Measurements from ENCODE around the gene ADRM1. TPM values are rescaled to one million over a fixed set of nuclear protein-coding genes. Genes with fewer than 3 reads are reported as not detected.

ADRM1 gene
- total RNA-seq, 2 experiments from 2014 or later: 136 to 139 TPM

- Mint-ChIP-seq H3K27ac (no peak overlapping the region), H3K4me1 (no peaks in the 10 kb centered on the region), H3K9me3 (no peaks in the 10 kb centered on the region), H3K4me3 (no peak overlapping the region), H3K36me3 (no peaks in the 10 kb centered on the region), H3K27me3 (peaks cover 7% of the 10 kb centered on the region)
- DNase-seq: no peak
These were observed 40.1 kb downstream of the ADRM1 start for GRCh38 chr20:62342910-62343309.

DNA sequence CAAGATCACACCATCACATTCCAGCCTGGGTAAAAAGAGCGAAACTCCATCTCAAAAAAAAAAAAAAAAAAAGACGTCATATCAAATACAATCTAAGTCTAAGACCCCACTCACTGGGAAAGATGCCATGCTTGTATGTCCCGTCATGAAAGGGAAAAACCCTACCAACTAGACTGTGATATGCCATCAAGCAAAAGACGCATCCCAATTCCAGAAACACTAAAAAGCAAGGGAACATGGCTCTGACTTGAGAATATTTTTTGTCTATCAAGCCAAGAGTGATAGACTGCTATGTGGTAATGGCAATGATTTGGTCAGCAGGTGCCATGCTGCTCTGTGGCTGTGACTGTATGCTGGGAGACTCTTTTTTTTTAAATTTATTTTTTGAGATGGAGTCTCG is 41.3 kb downstream of the ADRM1 start:
- H3K36me3 Mint-ChIP-seq: no peaks in the 10 kb centered on the region
- H3K4me1 Mint-ChIP-seq: no peaks in the 10 kb centered on the region
- H3K27ac Mint-ChIP-seq: no peak overlapping the region
- peaks cover 3% of the 10 kb centered on the region for H3K9me3 Mint-ChIP-seq
- no peak overlapping the region for H3K4me3 Mint-ChIP-seq
- peaks cover 7% of the 10 kb centered on the region for H3K27me3 Mint-ChIP-seq
- no peak for DNase-seq

- no peak for DNase-seq
- Mint-ChIP-seq H3K4me3 (no peak overlapping the region), H3K9me3 (peaks cover 5% of the 10 kb centered on the region), H3K4me1 (no peaks in the 10 kb centered on the region), H3K36me3 (peaks cover 2% of the 10 kb centered on the region), H3K27ac (no peak overlapping the region), H3K27me3 (peaks cover 2% of the 10 kb centered on the region)
These were observed 42.0 kb downstream of the ADRM1 start for GRCh38 chr20:62344782-62345181.

DNA sequence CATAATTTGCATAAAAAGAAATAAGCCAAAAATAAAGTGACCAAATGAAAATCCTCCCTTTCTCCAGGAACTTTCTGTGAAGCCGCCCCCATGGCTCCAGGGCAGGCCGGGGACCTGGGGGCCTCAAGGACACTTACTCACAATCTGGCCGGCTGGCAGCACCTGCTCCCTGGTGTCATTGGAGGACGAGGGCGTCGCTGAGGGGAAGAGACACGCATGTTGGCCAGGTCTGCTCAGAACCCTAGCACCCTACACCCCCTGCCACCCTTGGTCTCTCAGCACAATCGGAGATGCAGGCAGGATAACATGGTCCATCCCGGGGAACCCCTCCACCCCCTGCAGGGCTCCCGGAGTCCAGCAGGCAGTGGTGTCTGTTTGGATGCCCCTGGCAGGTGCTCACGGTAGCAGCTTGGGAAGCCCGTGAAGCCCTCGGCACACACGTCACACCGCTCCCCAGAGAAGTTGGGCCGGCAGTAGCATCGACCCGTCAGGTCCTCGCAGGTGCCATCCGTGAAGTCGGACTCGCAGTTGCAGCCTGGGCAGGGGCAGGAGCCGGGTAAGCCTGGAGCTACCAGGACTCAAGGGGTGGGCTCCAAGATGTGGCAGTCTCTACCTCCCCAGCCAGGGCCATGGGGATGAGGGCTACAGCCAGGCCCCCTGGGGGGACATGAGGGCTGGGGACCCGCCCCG is 43.0 kb downstream of the ADRM1 start:
- Mint-ChIP-seq H3K9me3 (peaks cover 5% of the 10 kb centered on the region), H3K4me3 (no peak overlapping the region), H3K27me3 (no peaks in the 10 kb centered on the region), H3K27ac (no peak overlapping the region), H3K4me1 (no peaks in the 10 kb centered on the region), H3K36me3 (peaks cover 2% of the 10 kb centered on the region)
- DNase-seq: no peak

GRCh38 chr20:62346398-62347150 is 43.8 kb downstream of the ADRM1 start:
- no peak overlapping the region for H3K27ac Mint-ChIP-seq
- no peak overlapping the region for H3K4me3 Mint-ChIP-seq
- H3K9me3 Mint-ChIP-seq: peaks cover 5% of the 10 kb centered on the region
- no peaks in the 10 kb centered on the region for H3K4me1 Mint-ChIP-seq
- no peak for DNase-seq
- H3K36me3 Mint-ChIP-seq: peaks cover 2% of the 10 kb centered on the region
- no peaks in the 10 kb centered on the region for H3K27me3 Mint-ChIP-seq

GRCh38 chr20:62347151-62347404 is 44.3 kb downstream of the ADRM1 start:
- Mint-ChIP-seq H3K36me3 (peaks cover 2% of the 10 kb centered on the region), H3K27ac (no peak overlapping the region), H3K4me3 (no peak overlapping the region), H3K4me1 (no peaks in the 10 kb centered on the region), H3K27me3 (no peaks in the 10 kb centered on the region), H3K9me3 (peaks cover 5% of the 10 kb centered on the region)
- no peak for DNase-seq

DNA sequence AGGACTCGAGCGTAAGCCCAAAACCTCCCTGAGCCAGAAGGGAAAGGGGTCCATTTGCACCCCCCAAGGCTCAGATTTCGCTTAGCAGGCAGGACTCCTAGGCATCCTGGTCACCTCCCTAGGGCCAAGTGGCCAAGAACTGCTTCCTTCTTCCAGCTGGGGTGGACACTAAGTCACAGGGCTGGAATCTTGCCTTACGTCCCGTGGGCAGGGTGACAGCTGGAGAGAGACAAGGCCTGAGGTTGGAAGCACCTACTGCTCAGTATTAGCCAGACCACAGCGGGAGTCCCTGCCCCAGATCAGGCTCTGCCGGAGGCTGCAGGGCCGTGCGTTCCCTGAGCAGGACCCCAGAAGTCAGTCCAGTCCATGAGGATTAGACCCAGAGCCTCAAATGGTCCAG is 44.6 kb downstream of the ADRM1 start:
- Mint-ChIP-seq H3K27me3 (no peaks in the 10 kb centered on the region), H3K4me3 (no peak overlapping the region), H3K36me3 (peaks cover 2% of the 10 kb centered on the region), H3K9me3 (peaks cover 5% of the 10 kb centered on the region), H3K27ac (no peak overlapping the region), H3K4me1 (no peaks in the 10 kb centered on the region)
- DNase-seq: no peak

GRCh38 chr20:62348604-62349003 is 45.8 kb downstream of the ADRM1 start:
- no peak overlapping the region for H3K4me3 Mint-ChIP-seq
- H3K9me3 Mint-ChIP-seq: peaks cover 5% of the 10 kb centered on the region
- H3K27me3 Mint-ChIP-seq: no peaks in the 10 kb centered on the region
- no peak overlapping the region for H3K27ac Mint-ChIP-seq
- DNase-seq: no peak
- peaks cover 2% of the 10 kb centered on the region for H3K36me3 Mint-ChIP-seq
- no peaks in the 10 kb centered on the region for H3K4me1 Mint-ChIP-seq

- no peak overlapping the region for H3K4me3 Mint-ChIP-seq
- no peak overlapping the region for H3K27ac Mint-ChIP-seq
- peaks cover 5% of the 10 kb centered on the region for H3K9me3 Mint-ChIP-seq
- H3K4me1 Mint-ChIP-seq: no peaks in the 10 kb centered on the region
- DNase-seq: no peak
- H3K27me3 Mint-ChIP-seq: no peaks in the 10 kb centered on the region
- peaks cover 2% of the 10 kb centered on the region for H3K36me3 Mint-ChIP-seq
These were observed 46.8 kb downstream of the ADRM1 start for GRCh38 chr20:62349556-62350097.

DNA sequence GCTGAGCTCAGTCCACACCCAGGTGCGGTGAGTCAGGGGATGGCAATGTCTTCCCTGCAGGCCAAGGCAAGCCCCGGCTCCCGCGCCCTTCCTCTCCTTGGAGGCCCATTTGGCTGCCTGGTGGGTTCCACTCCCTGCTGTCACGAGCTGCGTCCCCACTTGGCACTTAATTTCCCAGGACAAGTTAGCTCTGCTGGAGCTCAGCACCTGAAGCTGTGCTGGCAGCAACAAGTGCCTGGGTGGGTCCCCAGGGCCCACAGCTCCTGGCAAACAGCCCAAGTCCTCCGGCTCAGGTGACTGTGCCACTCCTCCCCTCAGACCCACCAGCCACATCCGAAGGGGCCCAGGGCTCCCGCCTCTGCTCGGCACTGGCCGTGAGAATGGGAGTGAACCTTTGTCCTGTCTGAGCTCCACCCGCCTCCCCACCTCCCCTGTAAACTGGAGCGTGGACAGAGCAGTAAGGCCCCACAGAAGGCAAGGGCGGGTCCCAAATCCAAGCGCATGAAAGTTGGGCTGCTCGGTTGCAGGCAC is 47.4 kb downstream of the ADRM1 start:
- Mint-ChIP-seq H3K36me3 (peaks cover 2% of the 10 kb centered on the region), H3K4me1 (no peaks in the 10 kb centered on the region), H3K9me3 (peaks cover 5% of the 10 kb centered on the region), H3K27ac (no peak overlapping the region), H3K4me3 (no peak overlapping the region), H3K27me3 (no peaks in the 10 kb centered on the region)
- no peak for DNase-seq

DNA sequence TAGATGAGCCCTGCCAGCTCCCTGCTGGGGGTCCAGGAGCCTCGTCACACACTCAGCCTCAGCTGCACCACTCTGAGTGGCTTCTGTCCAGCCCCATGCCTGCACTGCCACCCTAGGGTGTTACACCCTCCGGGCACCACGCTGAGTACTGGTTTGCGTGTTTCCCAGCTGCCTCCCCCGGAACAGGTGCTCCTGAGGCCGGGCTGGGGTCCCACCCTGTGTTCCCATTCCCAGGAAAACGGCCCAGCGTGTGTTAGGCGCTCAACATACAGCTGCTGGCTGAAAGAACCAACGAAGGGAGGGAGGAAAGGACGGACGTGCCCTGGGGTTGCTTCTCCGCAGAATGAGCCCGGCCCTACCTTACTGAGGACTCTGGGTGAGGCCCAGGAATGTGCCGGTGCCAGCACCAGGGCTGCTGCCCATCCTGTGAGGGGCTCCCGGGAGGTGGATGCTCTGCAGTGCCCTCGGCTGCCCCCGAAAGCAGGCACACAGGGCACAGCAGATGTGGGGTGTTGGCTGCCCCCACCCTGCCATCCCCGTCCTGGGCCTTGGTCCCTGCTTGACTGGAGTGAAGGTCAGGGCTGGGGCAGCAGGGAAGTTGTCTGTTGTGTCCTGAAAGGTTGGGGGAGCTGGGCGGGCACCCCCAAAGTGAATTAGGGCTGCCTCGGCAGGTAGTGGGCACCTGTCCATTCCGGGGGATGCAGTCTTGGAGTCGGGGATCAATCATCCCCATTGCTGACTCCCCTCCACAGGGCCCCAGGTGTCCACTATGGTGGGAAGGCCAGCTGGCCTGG is 48.0 kb downstream of the ADRM1 start:
- Mint-ChIP-seq H3K4me3 (no peak overlapping the region), H3K9me3 (peaks cover 5% of the 10 kb centered on the region), H3K36me3 (peaks cover 2% of the 10 kb centered on the region), H3K4me1 (no peaks in the 10 kb centered on the region), H3K27me3 (no peaks in the 10 kb centered on the region), H3K27ac (no peak overlapping the region)
- DNase-seq: no peak

- no peak for DNase-seq
- H3K4me1 Mint-ChIP-seq: no peaks in the 10 kb centered on the region
- H3K27ac Mint-ChIP-seq: no peak overlapping the region
- H3K9me3 Mint-ChIP-seq: peaks cover 5% of the 10 kb centered on the region
- no peak overlapping the region for H3K4me3 Mint-ChIP-seq
- peaks cover 2% of the 10 kb centered on the region for H3K36me3 Mint-ChIP-seq
- H3K27me3 Mint-ChIP-seq: peaks cover 2% of the 10 kb centered on the region
These were observed 48.9 kb downstream of the ADRM1 start for GRCh38 chr20:62351469-62352401.

DNA sequence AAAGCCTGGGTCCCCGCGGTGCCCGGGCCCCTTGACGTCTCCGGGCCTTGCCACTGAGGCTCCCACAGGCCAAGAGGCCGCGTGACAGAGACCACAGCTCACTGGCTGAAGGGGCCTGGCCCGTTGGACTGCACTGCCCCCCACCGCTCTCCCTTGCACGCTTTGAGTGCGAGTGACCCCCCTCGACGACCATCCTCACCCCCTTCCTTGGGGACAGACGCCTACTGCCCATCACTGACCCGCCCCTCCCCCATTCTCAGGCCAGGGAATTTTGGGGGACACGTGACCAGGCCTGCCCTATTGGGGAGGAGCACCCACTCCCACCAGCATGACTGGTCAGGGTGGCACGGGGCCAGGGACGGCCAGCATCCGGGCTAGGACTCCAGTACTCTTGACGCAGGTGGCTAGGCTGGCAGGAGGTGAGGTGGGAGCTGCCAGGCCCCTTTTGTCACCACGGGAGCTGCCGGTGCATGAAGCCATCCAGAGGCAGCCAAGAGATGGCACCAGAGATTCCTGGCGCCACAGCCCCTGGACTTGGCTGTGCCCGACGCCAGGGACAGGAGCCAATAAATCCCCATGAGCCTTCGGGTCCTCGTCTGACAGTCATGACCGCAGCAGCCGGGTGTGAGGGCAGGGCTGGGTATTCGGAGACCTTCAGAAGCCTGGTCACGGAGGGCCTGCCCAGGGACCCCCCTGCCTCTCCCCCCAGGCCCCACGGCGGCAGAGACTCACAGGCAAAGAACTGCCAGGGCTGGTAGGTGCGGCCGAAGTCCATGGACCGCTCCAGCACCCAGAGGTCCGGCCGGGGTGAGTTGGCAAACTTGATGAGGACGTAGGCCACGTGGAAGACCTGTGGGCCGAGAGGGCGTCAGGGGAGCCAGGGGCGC is 49.8 kb downstream of the ADRM1 start:
- H3K27ac Mint-ChIP-seq: no peak overlapping the region
- H3K27me3 Mint-ChIP-seq: peaks cover 3% of the 10 kb centered on the region
- no peaks in the 10 kb centered on the region for H3K4me1 Mint-ChIP-seq
- DNase-seq: no peak
- H3K4me3 Mint-ChIP-seq: no peak overlapping the region
- peaks cover 2% of the 10 kb centered on the region for H3K36me3 Mint-ChIP-seq
- peaks cover 5% of the 10 kb centered on the region for H3K9me3 Mint-ChIP-seq
